Measurements from ENCODE around the gene ERBB4.
A peak's percentile ranks its signal among the peaks of the same experiment; 100 is the strongest.

Gene ERBB4

DNA sequence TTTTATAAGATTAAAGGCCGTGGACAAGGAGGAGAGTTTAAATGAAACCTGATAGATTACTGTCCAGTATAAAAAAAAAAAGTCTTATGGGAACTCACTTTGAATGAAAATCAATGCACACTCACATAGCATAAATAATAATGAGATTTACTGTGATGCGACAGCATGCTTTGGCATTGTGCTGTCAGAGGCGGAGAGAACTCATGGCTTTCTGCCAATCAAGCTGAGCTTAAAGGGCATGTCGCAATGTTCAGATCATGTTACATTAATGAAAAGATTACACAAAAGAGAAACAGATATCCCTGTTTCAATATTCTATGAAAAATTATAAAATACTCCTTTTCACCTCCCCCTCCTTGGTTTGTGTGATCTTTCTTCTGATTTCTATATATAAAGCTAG, 310.8 kb downstream of the ERBB4 start:
- H3K4me2 ChIP-seq (ENCODE audit: low read depth, low read length), result no peak overlapping the region

DNA sequence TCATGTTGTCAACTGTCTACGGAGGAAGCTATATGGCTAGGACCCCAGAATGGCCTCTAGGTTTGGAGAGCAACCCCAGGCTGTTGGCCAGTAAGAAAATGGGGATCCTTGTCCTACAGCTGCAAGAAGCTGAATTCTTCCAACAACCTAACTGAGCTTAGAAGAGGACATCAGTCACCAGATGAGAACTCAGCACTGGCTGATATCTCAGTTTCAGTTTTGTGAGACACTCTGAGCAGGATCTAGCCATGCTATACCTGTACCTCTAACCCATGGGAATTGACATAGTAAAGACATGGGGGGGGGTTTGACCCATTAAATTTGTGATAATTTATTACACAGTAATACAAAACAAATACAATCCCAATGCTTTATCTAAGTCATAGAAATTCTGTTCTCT, 312.5 kb downstream of the ERBB4 start:
- no peak for DNase-seq

More for the DNA sequence above, 310.8 kb downstream of the ERBB4 start:
- H3K9ac ChIP-seq (ENCODE audit: low read length), result no peak overlapping the region
- no peaks in the 10 kb centered on the region for H3K9me2 ChIP-seq (replicated peaks; ENCODE audit: insufficient read depth, low read length)
- no peaks in the 10 kb centered on the region for H3F3A ChIP-seq (ENCODE audit: insufficient read depth, low read length)
- H3K79me2 ChIP-seq (ENCODE audit: low read length), result no peaks in the 10 kb centered on the region
- no peak for DNase-seq
- H3K4me3 ChIP-seq (ENCODE audit: low read length), result no peak overlapping the region
- no peaks in the 10 kb centered on the region for H3K36me3 ChIP-seq (replicated peaks; ENCODE audit: insufficient read depth, low read length)
- TF ChIP-seq, protein P1, sequence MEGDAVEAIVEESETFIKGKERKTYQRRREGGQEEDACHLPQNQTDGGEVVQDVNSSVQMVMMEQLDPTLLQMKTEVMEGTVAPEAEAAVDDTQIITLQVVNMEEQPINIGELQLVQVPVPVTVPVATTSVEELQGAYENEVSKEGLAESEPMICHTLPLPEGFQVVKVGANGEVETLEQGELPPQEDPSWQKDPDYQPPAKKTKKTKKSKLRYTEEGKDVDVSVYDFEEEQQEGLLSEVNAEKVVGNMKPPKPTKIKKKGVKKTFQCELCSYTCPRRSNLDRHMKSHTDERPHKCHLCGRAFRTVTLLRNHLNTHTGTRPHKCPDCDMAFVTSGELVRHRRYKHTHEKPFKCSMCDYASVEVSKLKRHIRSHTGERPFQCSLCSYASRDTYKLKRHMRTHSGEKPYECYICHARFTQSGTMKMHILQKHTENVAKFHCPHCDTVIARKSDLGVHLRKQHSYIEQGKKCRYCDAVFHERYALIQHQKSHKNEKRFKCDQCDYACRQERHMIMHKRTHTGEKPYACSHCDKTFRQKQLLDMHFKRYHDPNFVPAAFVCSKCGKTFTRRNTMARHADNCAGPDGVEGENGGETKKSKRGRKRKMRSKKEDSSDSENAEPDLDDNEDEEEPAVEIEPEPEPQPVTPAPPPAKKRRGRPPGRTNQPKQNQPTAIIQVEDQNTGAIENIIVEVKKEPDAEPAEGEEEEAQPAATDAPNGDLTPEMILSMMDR (IDR thresholded peaks at IDR 0.05; ENCODE audit: low read length), result no peak
- no peak for TF ChIP-seq EZH2 (optimal IDR thresholded peaks at IDR 0.05; ENCODE audit: low read depth, low read length)
- no peak for TF ChIP-seq EZH2phosphoT487 (IDR thresholded peaks at IDR 0.05; ENCODE audit: low read length)
- no peak overlapping the region for H3K27ac ChIP-seq (ENCODE audit: low read length)
- H4K20me1 ChIP-seq (ENCODE audit: insufficient read depth, low read length), result no peaks in the 10 kb centered on the region
- no peak overlapping the region for H2AFZ ChIP-seq (ENCODE audit: low read length)
- H3K27me3 ChIP-seq (replicated peaks; ENCODE audit: insufficient read depth, low read length), result no peaks in the 10 kb centered on the region
- H3K9me3 ChIP-seq (replicated peaks; ENCODE audit: insufficient read depth, low read length), result no peaks in the 10 kb centered on the region
- no peaks in the 10 kb centered on the region for H3K4me1 ChIP-seq (ENCODE audit: low read length)

DNA sequence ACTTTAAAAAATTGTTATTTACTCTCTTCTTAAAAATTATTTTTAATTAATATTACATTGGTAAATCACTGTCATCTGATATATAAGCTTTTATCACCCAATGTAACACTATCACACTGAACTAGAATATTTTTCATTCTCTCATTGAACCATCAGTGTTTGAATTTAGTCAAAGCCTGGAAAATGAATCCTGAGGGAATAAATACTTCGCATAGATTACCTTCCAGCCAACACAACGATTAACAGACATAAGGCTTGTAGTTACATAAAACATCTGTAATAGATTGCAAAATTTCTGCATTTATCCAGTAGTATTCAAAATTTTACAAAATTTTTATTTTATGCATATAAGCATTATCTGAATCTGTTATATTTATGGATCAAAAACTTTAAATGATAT, 314.9 kb downstream of the ERBB4 start:
- no peak overlapping the region for H3K27ac ChIP-seq (ENCODE audit: low read length)
- H3F3A ChIP-seq (ENCODE audit: insufficient read depth, low read length), result no peaks in the 10 kb centered on the region
- H3K27me3 ChIP-seq (replicated peaks; ENCODE audit: insufficient read depth, low read length), result no peaks in the 10 kb centered on the region
- TF ChIP-seq, protein P1 (IDR thresholded peaks at IDR 0.05; ENCODE audit: low read length), result no peak
- TF ChIP-seq EZH2 (optimal IDR thresholded peaks at IDR 0.05; ENCODE audit: low read depth, low read length), result no peak
- no peak for TF ChIP-seq EZH2phosphoT487 (IDR thresholded peaks at IDR 0.05; ENCODE audit: low read length)
- no peak overlapping the region for H2AFZ ChIP-seq (ENCODE audit: low read length)
- no peak overlapping the region for H3K4me3 ChIP-seq (ENCODE audit: low read length)
- H3K36me3 ChIP-seq (replicated peaks; ENCODE audit: insufficient read depth, low read length), result no peaks in the 10 kb centered on the region
- no peaks in the 10 kb centered on the region for H3K4me1 ChIP-seq (ENCODE audit: low read length)
- H3K9me2 ChIP-seq (replicated peaks; ENCODE audit: insufficient read depth, low read length), result no peaks in the 10 kb centered on the region
- no peaks in the 10 kb centered on the region for H3K79me2 ChIP-seq (ENCODE audit: low read length)
- no peaks in the 10 kb centered on the region for H4K20me1 ChIP-seq (ENCODE audit: insufficient read depth, low read length)
- no peak overlapping the region for H3K9ac ChIP-seq (ENCODE audit: low read length)
- no peaks in the 10 kb centered on the region for H3K9me3 ChIP-seq (replicated peaks; ENCODE audit: insufficient read depth, low read length)
- no peak overlapping the region for H3K4me2 ChIP-seq (ENCODE audit: low read depth, low read length)
- DNase-seq, result no peak

More for the DNA sequence above, 312.5 kb downstream of the ERBB4 start:
- Histone ChIP-seq H3K4me3 (ENCODE audit: low read length) (no peak overlapping the region), H3K79me2 (ENCODE audit: low read length) (no peaks in the 10 kb centered on the region), H2AFZ (ENCODE audit: low read length) (peak overlapping the region; percentile 12; the same call in 1 of the 2 replicates), H3K27me3 (replicated peaks; ENCODE audit: insufficient read depth, low read length) (no peaks in the 10 kb centered on the region), H3K36me3 (replicated peaks; ENCODE audit: insufficient read depth, low read length) (no peaks in the 10 kb centered on the region), H3F3A (ENCODE audit: insufficient read depth, low read length) (no peaks in the 10 kb centered on the region), H3K9me2 (replicated peaks; ENCODE audit: insufficient read depth, low read length) (no peaks in the 10 kb centered on the region), H3K9ac (ENCODE audit: low read length) (no peak overlapping the region), H3K4me2 (ENCODE audit: low read depth, low read length) (no peak overlapping the region), H3K4me1 (ENCODE audit: low read length) (no peaks in the 10 kb centered on the region), H3K27ac (ENCODE audit: low read length) (no peak overlapping the region), H4K20me1 (ENCODE audit: insufficient read depth, low read length) (no peaks in the 10 kb centered on the region), H3K9me3 (replicated peaks; ENCODE audit: insufficient read depth, low read length) (no peaks in the 10 kb centered on the region)
- TF ChIP-seq EZH2 (optimal IDR thresholded peaks at IDR 0.05; ENCODE audit: low read depth, low read length) (no peak), EZH2phosphoT487 (IDR thresholded peaks at IDR 0.05; ENCODE audit: low read length) (no peak)
- TF ChIP-seq, protein P1 (IDR thresholded peaks at IDR 0.05; ENCODE audit: low read length), result no peak

Data from MM.1S (cell line).